T-helper 2 cell treated with Interferon-gamma antibody and Interleukin-4, amounts not matched to agents 100 ng/mL and 5 ng/mL, for 36 hours (primary cell): Measurements from ENCODE around the gene PRDM11. TPM values are rescaled to one million over a fixed set of nuclear protein-coding genes. Genes with fewer than 3 reads are reported as not detected.

Experiments used
- total RNA-seq: library from RNA; stranded (reverse); gene quantifications from 2 replicates; pipeline ENCODE4 v1.2.3, GENCODE V29; 2022

Gene PRDM11
- total RNA-seq, 1 donor from 2014 or later = 3.0 TPM

Other genes starting within 250 kb of the PRDM11 start
- 1.3 and 3.3 TPM in 2 replicates for gene TP53I11, start 195.8 kb upstream of the PRDM11 start, total RNA-seq
- not detected in 2 replicates for gene SYT13, start 139.7 kb downstream of the PRDM11 start, total RNA-seq